Stimulated activated CD8-positive, alpha-beta memory T cell treated with anti-CD3 and anti-CD28 coated beads, Interleukin-4, amount 100 ng/mL, for 4 hours (primary cell): ENCODE measurements around the gene ANKS4B.
"Not testable (repeated sequence)": the region's sequence is repeated elsewhere in the genome, so short reads cannot be mapped to it uniquely, and the experiment has no call there.

Experiments used
- DNase-seq, 2 donors: peaks; one replicate each; pipeline ENCODE4 v3.0.0-alpha.2; 2020; ENCODE audit warnings: low read depth in 2 of 2, low spot score in 1 of 2

The ANKS4B gene

GRCh38 chr16:21289789-21290188 lies 56.3 kb downstream of the ANKS4B start:
- not testable (repeated sequence) for DNase-seq

GRCh38 chr16:21300309-21301167 lies 67.0 kb downstream of the ANKS4B start:
- DNase-seq, result no peak

GRCh38 chr16:21301168-21301894 lies 67.8 kb downstream of the ANKS4B start:
- no peak for DNase-seq

DNA sequence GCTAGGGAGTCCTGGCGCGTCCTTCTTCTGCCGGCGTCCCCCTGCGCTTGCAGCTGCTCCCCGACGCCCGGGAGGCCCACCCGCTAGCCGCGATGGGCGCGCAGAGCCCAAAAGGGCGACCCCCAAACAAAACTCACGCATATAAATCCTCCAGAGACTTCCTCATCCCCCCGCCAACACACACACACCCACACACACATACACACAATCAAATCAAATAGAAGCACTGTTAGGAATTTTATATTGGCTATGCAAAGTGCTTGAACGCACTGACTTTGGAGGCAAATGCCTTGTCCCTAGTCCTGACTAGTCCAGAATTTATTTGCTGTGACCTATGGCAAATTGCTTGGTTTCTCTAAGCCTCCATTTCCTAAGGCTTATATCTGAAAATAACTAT lies 68.4 kb downstream of the ANKS4B start:
- DNase-seq, result no peak

- no peak for DNase-seq
Observed at GRCh38 chr16:21302454-21302853, 69.0 kb downstream of the ANKS4B start.

GRCh38 chr16:21302898-21303528 lies 69.5 kb downstream of the ANKS4B start:
- DNase-seq, result no peak
